NCI-H1092 treated with DMSO at 0.1 percent for 48 hours (cell line): Measurements from ENCODE around the gene BTAF1.
"Not testable (repeated sequence)": the region's sequence is repeated elsewhere in the genome, so short reads cannot be mapped to it uniquely, and the experiment has no call there.

Source experiments
- DNase-seq: peaks from one replicate; lab custom pipeline; 2025; lab: John Stamatoyannopoulos, UW

The BTAF1 gene

DNA sequence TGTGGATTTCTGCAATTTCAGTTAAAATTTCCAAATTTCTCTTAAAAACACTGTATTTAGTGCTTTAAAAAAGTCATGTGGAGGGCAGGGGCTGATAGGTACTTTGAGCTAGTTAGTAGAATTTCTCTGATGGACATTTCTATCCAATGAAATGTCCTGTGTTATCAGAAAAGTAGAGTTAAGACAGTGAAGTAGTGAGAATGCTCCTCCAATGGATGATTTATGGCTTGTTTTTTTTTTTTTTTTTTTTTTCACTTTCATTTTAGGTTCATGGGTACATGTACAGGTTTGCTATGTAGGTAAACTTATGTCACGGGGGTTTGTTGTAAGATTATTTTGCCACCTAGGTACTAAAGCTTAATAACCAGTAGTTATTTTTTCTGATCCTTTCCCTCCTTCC, 55.0 kb downstream of the BTAF1 start:
- no peak for DNase-seq

DNA sequence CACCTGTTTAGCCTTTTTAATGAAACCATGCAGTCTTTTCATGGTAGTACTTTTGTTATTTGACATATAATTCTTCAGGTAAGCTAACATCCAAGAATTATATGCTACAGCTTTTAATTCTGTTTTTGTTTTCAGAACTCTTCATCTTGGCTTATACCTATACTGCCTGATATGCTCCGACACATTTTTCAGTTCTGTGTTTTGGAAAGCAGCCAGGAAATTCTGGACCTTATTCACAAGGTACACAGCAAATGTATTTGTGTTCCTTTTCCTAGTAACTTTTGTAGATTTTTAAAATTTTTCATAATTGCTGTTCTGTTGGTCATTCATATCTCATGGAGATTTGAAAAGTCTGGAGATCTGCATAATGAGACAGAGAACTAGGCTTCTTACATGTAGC, 56.7 kb downstream of the BTAF1 start:
- DNase-seq = no peak

DNA sequence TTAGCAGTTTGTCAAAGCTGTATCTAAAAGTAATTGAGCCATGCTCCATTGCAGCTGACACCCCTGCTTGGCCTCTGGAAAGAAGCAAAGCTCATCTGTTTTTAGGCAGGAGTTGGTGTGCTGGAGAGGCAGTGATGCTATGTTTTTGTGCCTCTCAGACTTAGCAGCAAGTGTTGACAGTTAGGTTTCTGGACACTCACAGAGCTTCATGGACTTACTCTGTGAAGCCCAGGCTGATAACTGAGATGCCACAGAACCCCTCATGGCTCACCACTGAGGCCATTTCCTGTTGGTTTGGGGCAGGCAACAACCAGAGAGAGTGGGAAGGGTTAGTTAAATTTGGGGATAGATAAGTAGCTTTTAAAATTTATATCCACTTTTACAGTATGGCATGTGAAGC, 59.8 kb downstream of the BTAF1 start:
- no peak for DNase-seq

DNA sequence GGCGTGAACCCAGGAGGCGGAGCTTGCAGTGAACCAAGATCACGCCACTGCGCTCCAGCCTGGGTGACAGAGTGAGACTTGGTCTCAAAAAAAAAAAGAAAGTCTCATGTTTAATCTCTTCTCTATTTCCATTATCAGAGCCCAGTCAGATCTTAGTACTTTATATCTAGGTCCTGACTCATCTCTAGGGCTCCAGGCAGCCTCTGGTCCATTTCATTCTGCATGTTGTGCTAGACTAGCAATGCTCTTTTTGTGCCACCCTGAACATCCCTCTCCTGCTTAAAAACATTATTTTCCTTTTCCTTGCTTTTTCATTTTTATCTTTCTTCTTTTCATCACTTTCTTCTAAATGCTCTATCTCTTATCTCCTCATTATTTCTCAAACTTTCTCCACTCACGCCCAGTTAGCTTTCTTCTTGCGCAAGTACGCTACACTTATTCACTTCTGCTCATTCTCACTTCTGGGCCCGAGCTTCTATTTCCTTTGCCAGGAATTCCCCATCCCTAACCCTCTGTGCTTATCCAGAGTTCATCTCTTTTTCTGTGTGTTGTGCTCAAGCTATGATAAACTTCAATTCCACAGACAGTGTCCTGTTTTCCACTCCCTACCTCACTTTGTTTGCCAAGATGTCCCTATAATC, 63.9 kb downstream of the BTAF1 start:
- no peak for DNase-seq

DNA sequence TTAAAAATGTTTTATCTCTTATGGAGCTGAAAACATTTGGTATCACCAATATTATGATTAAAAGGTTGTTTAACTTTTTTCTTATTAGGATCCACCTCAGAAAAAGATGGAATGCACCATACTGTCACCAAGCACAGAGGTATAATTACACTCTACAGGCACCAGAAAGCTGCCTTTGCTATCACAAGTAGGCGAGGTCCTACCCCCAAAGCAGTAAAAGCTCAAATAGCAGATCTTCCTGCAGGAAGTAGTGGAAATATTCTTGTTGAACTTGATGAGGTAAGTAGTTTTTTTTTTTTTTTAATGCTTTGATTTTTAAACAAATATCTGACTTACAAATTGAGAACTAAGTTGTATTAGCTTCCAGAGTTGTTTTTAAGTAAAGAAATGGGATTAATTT, 68.5 kb downstream of the BTAF1 start:
- DNase-seq = no peak

DNA sequence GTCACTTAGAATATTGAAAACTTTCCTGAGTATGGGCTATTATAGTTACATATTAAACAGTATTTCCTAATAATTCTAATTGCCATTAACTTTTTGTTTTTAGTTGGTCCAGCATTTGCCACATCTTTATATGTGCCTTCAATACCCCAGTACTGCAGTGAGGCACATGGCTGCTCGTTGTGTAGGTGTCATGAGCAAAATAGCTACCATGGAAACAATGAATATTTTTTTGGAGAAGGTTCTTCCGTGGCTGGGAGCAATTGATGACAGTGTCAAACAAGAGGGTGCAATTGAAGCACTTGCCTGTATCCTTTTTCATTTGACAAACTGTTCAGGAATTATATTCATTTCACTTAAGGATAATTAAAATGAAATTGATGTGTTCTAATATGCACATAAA, 72.7 kb downstream of the BTAF1 start:
- no peak for DNase-seq

DNA sequence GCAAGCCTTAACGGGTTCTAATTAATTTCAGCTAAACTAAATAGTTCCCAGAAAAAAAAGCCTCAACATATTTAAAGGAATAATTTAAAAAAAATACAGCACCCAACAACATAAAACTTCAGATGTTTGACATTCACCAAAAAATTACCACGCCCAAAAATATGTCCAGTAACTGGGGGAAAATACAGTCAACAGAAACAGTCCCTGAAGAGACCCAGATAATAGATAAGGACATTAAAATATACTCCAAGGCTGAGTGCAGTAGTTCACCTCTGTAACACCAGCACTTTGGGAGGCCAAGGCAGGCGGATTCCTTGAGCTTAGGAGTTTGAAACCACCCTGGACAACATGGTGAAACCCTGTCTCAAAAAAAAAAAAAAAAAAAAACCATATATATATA, 78.0 kb downstream of the BTAF1 start:
- DNase-seq = no peak

DNA sequence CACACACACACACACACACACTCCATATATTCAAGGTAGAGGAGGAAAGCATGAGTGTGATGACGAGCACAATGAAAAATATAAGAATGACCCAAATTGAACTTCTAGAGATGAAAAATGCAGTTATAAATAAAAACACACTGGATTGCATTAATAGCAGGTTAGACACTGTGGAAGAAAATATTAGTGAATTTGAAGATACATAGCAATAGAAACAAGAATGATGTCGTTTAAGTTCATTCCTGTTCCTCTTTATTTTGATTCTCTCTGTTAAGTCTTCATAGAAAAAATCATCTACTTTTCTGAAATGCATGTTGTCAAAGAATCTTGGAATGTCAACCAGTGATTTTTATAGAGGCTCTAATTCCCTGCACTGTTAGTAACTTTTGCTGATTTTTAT, 78.4 kb downstream of the BTAF1 start:
- no peak for DNase-seq

DNA sequence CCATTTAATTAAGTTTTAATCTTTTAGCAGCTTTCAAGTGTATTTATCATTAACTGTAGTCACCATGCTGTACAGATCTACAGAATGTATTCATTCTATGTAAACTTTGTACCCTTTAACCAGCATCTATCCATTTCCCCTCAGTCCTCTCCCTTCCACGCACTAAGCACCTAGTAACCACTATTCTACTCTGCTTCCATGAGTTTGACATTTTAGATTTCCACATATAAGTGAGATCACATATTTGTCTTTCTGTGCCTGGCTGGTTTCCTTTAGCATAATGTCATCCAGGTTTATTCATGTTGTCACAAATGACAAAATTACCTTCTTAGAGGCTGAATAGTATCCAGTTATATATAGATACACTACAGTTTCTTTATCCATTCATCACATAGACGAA, 79.7 kb downstream of the BTAF1 start:
- no peak for DNase-seq

DNA sequence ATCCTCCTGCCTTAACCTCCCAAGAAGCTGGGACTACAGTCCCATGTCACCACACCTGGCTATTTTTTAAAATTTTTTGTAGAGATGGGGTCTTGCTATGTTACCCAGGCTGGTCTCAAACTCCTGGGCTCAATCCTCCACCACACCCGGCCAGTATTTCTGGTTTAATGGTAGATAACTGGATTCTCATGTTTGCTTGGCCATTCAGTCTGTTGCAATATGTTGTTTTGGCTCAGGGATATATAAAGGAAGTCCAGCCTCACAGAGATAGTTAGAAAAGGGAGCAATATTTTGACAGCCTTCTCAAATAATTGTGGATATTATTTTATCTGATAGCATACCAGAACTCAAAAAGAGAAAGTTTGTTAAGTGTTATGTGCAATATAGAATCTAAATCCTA, 82.4 kb downstream of the BTAF1 start:
- DNase-seq = no peak

DNA sequence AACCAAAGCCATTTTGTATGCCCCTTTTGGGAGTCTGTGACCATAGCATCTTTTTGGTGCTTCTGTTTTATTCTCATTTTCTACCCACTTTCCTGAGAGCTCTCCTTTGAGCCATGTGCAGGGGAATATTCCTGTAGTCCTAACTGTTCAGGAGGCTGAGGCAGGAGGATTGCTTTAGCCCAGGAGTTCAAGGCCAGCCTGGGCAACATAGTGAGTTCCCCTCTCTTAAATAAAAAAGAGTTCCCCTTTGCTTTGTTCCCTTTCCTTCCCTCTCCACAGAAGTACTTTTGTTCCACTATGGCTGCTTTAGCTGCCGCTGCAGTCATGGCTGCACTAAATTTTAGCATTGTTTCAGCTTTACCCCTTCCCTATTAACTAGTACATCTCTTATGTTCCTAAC, 85.9 kb downstream of the BTAF1 start:
- DNase-seq = no peak

DNA sequence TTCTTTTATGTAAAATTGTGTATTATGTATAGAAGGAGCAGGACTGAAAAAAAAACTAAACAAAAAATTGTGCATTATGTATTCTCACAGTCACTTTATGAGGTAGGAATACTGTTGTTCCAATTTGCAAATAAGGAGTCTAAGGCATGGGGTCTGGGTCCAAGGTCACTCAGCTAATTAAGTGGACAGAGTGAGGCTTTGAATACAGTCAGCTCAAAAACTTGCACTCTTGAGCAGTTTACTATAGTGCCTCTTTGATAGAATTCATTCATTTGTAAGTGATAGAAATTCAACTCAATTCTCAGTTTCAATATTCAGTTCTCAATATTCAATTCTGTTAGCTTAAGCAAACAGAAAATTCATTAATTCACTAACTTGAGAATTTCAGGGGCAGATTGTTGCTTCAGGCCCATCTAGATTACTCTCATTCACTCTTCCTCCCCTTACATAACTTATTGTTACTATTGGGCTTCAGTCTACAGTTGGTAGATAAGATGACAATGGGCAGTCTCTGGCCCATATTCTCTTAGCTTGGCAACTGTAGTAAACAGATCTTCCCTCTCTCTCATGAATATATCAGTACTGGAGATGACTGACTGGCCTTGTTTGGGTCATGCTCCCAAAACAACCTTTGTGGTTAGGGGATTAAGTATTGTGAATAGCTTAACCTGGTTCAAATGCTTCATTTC, 86.6 kb downstream of the BTAF1 start:
- DNase-seq = no peak

DNA sequence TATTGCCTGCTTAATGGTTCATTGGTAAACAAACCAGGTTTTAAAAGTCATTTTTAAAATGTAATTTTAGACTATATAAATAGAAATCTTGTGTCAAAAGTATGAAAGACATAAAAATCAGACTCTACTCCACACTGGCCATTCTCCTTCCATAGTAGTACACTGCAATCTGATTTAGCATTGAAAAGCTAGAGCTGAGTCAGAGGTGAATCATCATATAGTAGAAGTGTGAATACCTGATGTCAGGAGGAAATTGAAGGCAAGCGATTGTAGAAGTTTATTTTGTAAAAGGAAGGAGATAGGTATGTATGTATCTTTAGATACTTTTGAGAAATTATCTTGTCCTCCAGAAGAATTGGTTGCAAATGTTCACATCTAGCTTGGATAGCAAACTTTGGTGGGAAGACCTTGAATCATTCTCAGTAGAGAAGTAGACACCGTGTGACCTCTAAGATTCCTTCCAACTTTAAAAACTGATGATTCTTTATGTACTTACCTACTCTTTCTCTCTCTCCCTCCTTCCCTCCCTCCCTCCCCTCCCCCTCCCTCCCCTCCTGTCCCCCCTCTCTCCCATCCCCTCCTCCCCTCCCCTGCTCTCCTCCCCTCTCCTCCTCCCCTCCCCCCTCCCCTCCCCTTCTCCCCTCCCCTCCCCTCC, 88.1 kb downstream of the BTAF1 start:
- no peak for DNase-seq

DNA sequence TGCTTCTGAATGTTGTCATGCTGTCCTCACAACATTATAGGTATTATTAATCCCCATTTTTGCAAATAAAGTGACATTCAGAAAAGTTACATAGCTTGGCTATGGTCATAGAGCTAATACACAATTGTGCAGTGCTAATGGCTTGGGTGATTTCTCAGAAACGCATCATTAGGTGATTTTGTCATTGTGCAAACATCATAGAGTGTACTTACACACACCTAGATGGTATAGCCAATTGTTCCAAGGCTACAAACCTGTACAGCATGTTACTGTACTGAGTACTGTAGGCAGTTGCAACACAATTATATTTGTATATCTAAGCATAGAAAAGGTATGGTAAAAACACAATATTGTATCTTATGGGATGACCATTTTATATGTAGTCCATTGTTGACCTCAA, 91.0 kb downstream of the BTAF1 start:
- no peak for DNase-seq

DNA sequence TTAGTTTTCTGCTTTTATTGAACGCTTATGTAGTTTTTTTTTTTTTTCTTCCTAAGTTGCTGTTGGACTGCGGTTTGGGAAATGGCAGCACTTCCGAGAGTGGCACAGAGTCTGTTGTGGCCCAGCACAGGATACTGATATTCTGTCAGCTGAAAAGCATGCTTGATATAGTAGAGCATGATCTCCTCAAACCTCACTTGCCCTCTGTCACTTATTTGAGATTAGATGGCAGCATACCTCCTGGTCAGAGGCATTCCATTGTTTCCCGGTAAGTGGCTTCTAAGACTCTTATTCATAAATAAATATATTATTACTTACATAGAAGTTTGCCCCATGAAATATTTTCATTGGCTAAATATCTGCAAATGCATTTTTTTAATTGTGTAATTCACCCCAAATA, 101.1 kb downstream of the BTAF1 start:
- no peak for DNase-seq

DNA sequence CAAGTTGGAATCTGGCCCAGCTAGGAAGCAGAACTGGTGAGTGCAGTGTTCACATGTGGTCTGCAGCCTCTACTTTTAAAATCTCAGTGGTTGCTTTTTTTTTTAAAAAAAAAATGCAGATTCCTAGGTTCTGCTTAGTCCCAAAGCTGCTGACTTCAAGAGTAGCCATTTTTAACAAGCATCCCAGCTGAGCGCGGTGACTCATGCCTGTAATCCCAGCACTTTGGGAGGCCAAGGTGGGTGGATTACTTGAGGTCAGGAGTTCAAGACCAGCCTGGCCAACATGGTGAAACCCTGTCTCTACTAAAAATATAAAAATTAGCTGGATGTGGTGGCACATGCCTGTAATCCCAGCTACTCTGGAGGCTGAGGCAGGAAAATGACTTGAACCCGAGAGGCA, 101.8 kb downstream of the BTAF1 start:
- DNase-seq = not testable (repeated sequence)

DNA sequence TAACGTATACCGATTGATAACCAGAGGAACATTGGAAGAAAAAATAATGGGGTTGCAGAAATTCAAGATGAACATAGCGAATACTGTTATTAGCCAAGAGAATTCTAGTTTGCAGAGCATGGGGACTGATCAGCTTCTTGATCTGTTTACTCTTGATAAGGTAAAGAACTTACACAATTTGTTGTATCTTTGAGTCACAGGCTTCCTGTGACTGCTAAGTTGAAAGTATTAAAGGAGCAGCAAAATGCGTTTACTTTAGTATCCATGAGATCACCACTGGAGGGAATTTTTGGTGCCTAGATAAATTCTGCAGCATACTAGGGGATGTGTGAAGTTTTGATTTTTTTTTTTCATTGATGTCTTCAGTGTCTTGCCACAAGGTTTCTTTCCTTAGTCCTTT, 103.6 kb downstream of the BTAF1 start:
- no peak for DNase-seq

DNA sequence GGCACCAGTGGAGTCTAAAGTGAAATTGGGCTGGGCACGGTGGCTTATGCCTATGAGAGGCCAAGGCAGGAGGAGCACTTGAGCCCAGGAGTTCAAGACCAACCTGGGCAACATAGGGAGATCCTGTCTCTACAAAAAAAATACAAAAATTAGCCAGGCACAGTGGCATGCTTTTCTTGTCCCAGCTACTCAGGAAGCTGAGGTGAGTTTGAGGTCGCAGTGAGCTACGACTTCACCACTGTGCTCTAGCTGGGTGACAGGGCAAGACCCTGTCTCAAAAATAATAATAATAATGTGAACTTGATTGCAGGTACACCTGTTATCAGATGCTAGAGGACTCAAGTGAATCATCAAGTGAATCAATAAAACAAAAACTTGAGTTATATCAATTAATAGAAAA, 108.0 kb downstream of the BTAF1 start:
- DNase-seq = no peak

DNA sequence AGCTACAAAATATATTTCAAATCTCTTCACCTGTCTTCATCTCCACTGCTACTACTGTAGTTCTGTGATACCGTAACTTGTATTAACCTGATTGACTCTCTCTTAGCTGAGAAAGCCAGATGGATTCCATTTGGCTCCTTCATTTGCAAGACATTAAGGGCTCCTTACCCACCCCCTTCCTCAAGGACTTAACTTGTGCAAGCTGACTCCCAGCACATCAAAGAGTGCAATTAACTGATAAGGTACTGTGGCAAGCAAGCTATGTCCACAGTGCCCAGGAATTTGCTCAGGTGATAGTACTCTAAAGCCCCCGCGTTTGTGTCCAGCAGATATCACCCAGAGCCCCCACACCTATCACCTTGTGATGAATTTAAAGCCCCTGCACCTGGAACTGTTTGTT, 109.5 kb downstream of the BTAF1 start:
- DNase-seq = not testable (repeated sequence)

DNA sequence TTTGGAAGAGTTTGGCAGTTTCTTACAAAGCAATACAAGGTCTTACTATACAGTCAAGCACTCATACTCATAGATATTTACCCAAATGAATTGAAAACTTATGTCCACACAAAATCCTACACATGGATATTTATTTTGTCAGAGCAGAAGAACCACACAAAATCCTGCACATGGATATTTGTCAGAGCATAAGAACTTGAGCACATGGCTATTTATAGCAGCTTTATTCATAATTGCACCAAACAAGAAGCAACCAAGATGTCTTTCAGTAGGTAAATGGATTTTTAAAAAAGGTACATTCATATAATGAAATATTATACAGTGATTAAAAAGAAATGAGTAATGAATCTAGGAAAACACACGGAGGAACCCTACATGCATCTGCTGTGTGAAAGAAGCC, 115.4 kb downstream of the BTAF1 start:
- DNase-seq = no peak

DNA sequence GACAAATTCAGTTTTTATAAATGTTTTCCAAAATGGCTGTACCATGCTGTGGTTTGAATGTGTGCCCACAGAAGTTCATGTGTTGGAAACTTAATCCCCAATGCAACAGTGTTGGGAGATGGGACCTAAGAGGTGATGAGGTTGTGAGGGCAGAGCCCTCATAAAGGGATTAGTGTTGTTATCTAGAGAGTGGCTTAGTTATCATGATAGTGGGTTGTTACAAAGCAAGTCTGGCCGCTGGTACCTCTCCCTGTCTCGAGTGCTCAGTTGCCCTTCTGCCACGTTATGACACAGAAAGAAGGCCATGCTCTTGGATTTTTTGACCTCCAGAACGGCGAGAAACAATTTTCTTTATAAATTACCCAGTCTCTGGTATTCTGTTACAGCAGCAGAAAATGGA, 119.0 kb downstream of the BTAF1 start:
- DNase-seq = no peak

DNA sequence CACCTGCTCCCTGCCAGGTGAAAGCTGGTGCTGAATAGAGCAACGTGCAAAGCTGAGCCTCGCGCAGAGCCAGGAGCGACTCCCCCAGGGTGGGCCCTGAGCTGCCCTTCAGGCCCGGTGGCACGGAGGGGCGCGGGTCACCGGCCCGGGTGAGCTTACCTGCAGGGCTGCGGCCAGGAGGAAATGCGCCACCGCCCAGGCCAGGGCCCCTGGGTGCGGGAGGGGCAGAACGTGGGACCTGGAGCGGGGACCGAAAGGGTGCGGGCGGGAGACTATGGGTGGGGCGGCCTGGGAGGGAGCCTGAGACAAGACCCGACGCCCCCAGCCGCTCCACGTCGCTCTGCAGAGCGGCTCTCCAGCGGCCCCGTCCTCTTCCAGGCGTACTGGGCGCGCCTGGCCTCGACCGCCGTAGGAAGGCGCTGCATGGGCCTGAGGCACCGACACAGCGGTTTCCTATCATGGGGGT, 122.1 kb downstream of the BTAF1 start:
- DNase-seq = no peak

DNA sequence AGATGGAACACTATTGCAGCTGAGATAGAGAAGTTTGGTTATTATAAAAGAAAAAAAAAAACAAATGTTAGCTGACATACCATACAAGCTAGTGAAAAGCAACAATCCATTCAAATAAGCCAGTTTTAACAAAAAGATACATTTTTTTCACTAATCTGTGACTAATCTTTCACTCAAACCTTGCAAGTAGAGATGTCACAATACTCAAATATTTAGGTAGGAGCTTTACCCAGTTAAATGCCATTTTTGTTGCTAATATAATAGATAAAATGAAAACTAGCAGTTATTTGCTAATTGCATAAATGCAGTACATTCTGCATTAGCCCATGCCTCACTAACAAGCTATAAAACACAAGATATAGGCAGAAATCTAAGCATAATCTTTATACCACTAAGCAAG, 123.6 kb downstream of the BTAF1 start:
- DNase-seq = no peak

DNA sequence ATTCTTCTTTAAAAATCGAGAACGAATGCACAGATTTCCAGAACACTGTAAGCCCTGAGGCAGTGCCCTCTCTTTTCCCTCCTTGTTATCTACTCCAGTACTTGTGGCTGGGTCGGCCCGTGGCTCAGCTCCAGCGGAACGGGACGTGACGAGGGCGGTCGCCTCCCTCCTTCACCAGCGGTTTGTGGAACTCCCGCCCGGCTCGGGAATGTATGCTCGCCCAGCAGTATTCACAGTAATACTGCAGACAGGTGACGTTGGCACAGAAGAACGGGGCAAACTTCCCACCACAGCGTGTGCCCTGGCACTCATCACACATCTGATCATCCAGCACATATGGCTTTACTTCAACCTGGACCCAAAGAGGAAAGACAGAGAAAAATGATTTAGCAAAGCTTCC, 128.5 kb downstream of the BTAF1 start:
- no peak for DNase-seq
